HG03097 (cell line): ENCODE data around the gene SPATA20.

Experiments
- ATAC-seq: cut with Tn5 transposase; IDR thresholded peaks from one replicate; pipeline ENCODE4 v1.9.1; 2021; ENCODE audit not compliant: unreplicated experiment, low FRiP score

Gene SPATA20

GRCh38 chr17:50557630-50558029 lies 10.7 kb downstream of the SPATA20 start:
- no peak for ATAC-seq

- no peak for ATAC-seq
Measured at GRCh38 chr17:50558091-50558490, 11.1 kb downstream of the SPATA20 start.

GRCh38 chr17:50558581-50558940 lies 11.6 kb downstream of the SPATA20 start:
- ATAC-seq: no peak

GRCh38 chr17:50558941-50559614 lies 12.1 kb downstream of the SPATA20 start:
- no peak for ATAC-seq

- no peak for ATAC-seq
Measured at GRCh38 chr17:50559674-50560184, 12.8 kb downstream of the SPATA20 start.

- ATAC-seq: peak; percentile 76
Measured at GRCh38 chr17:50560185-50560824, 13.3 kb downstream of the SPATA20 start, which contains the start of gene CACNA1G. Gene CACNA1G, plus strand, starts transcription at chr17:50560715. Its CDS starts 745 bp downstream, at chr17:50561460.

- ATAC-seq: no peak
Measured at GRCh38 chr17:50560931-50561745, 14.2 kb downstream of the SPATA20 start.

- no peak for ATAC-seq
Measured at GRCh38 chr17:50561746-50562141, 14.8 kb downstream of the SPATA20 start.

- no peak for ATAC-seq
Measured at GRCh38 chr17:50562242-50563091, 15.5 kb downstream of the SPATA20 start.

GRCh38 chr17:50563092-50563511 lies 16.1 kb downstream of the SPATA20 start:
- no peak for ATAC-seq

GRCh38 chr17:50564916-50565315 lies 17.9 kb downstream of the SPATA20 start:
- ATAC-seq: no peak

- ATAC-seq: no peak
Measured at GRCh38 chr17:50565402-50566350, 18.7 kb downstream of the SPATA20 start.

GRCh38 chr17:50566886-50567285 lies 19.9 kb downstream of the SPATA20 start:
- no peak for ATAC-seq

- no peak for ATAC-seq
Measured at GRCh38 chr17:50568659-50569058, 21.7 kb downstream of the SPATA20 start.

GRCh38 chr17:50569592-50569991 lies 22.6 kb downstream of the SPATA20 start:
- ATAC-seq: no peak

GRCh38 chr17:50570032-50570431 lies 23.1 kb downstream of the SPATA20 start:
- no peak for ATAC-seq

- no peak for ATAC-seq
Measured at GRCh38 chr17:50570528-50570927, 23.6 kb downstream of the SPATA20 start.

- ATAC-seq: no peak
Measured at GRCh38 chr17:50571681-50572080, 24.7 kb downstream of the SPATA20 start.

- ATAC-seq: no peak
Measured at GRCh38 chr17:50572541-50572940, 25.6 kb downstream of the SPATA20 start.
